Gastroesophageal sphincter (tissue), 4 donors: ENCODE data around the gene CEP19. TPM values are rescaled to one million over a fixed set of nuclear protein-coding genes. Genes with fewer than 3 reads are reported as not detected.

Experiments used
- ATAC-seq: fragments of 150-250 bp; one replicate; pipeline ENCODE4 v1.9.1; 2016; ENCODE audit warnings: mild to moderate bottlenecking, moderate library complexity
- H3K27ac ChIP-seq, 4 donors: fragments of 200-600 bp; sonication (generic) in 3 of 4; 1 replicate in 3 of 4; 2 replicates in 1 of 4; pipeline ENCODE4 v1.5.1; 2016 to 2019
- H3K27me3 ChIP-seq: fragments of 200-600 bp; sonication (generic); one replicate; pipeline ENCODE4 v1.5.1; 2019
- H3K36me3 ChIP-seq, 2 donors: fragments of 200-600 bp; sonication (generic); one replicate each; pipeline ENCODE4 v1.5.1; 2019; ENCODE audit warnings: control low read depth in 1 of 2
- H3K4me1 ChIP-seq, 3 donors: fragments of 200-600 bp; sonication (generic); 1 replicate in 2 of 3; 2 replicates in 1 of 3; pipeline ENCODE4 v1.5.1; 2016 to 2019; ENCODE audit warnings: control low read depth in 2 of 3
- H3K4me3 ChIP-seq, 2 donors: fragments of 200-600 bp; sonication (generic); one replicate each; pipeline ENCODE4 v1.5.1; 2019; ENCODE audit warnings: mild to moderate bottlenecking in 1 of 2, moderate library complexity in 1 of 2
- H3K9me3 ChIP-seq, 3 donors: fragments of 200-600 bp; sonication (generic); one replicate each; pipeline ENCODE4 v1.5.1; 2017 to 2019; ENCODE audit warnings: control low read depth in 2 of 3
- CTCF ChIP-seq, 4 experiments: fragments of 200-600 bp in 2 of 4; fragments of 450-650 bp in 2 of 4; sonication (generic) in 1 of 4; IDR thresholded peaks; one replicate each; pipeline ENCODE4 v1.5.1; 2017 to 2019; ENCODE audit warnings: antibody characterized with exemption in 4 of 4, mild to moderate bottlenecking in 2 of 4, moderate library complexity in 2 of 4
- EP300 ChIP-seq: sonication (generic); formaldehyde crosslinking; IDR thresholded peaks from one replicate; pipeline ENCODE4 v1.6.1; 2017; ENCODE audit warnings: antibody characterized with exemption, mild to moderate bottlenecking
- POLR2A ChIP-seq, 2 donors: fragments of 450-650 bp; IDR thresholded peaks; one replicate each; pipeline ENCODE4 v1.6.1; 2017; ENCODE audit warnings: antibody characterized with exemption in 2 of 2, mild to moderate bottlenecking in 2 of 2, moderate library complexity in 1 of 2
- POLR2AphosphoS5 ChIP-seq: sonication (generic); formaldehyde crosslinking; IDR thresholded peaks from one replicate; pipeline ENCODE4 v1.6.1; 2017; ENCODE audit warnings: antibody characterized with exemption
- WGBS, 2 donors: methylation state at CpG; one replicate each; pipeline ENCODE4 v1.1.5; 2018; ENCODE audit warnings: low coverage in 1 of 2; 5-methylcytosine and 5-hydroxymethylcytosine counted together
- total RNA-seq, 4 donors: library from RNA; depleted of rRNA; stranded (reverse); fragments of >200 nt; gene quantifications; one replicate each; pipeline ENCODE4 v1.1.0, GENCODE V29; 2016

The CEP19 gene
- total RNA-seq, 4 donors from 2014 or later = 1.1 to 4.9 (median 2.9) TPM

GRCh38 chr3:196707566-196707965 lies 4.5 kb downstream of the CEP19 start:
- H3K9me3 ChIP-seq = no peaks in the 10 kb centered on the region
- ATAC-seq = no peak
- H3K27ac ChIP-seq = no peak overlapping the region
- no peaks in the 10 kb centered on the region for H3K36me3 ChIP-seq
- H3K27me3 ChIP-seq = no peaks in the 10 kb centered on the region
- H3K4me1 ChIP-seq = peaks cover 0 to 12% (median 4%) of the 10 kb centered on the region in 3 donors
- TF ChIP-seq POLR2A (IDR thresholded peaks at IDR 0.05) (no peak), POLR2AphosphoS5 (no peak), EP300 (no peak)
- H3K4me3 ChIP-seq = no peak overlapping the region
- 89 to 95% methylated on average over 6 to 8 of the region's 8 CpGs for WGBS, 2 donors

GRCh38 chr3:196706731-196707130 lies 5.3 kb downstream of the CEP19 start:
- no peak for TF ChIP-seq CTCF (IDR thresholded peaks at IDR 0.05)
- no peak for TF ChIP-seq POLR2AphosphoS5
- TF ChIP-seq EP300 = no peak
- no peak for TF ChIP-seq POLR2A (IDR thresholded peaks at IDR 0.05)
- Histone ChIP-seq H3K36me3 (no peaks in the 10 kb centered on the region), H3K4me3 (no peak overlapping the region), H3K9me3 (no peaks in the 10 kb centered on the region), H3K4me1 (peaks cover 0 to 12% (median 4%) of the 10 kb centered on the region in 3 donors), H3K27me3 (no peaks in the 10 kb centered on the region), H3K27ac (no peak overlapping the region)
- no peak for ATAC-seq
- 100% methylated on average over 3 of the region's 4 CpGs; no CpG with 5 or more reads in 1 of the 2 donors for WGBS, 2 donors

- no peaks in the 10 kb centered on the region for H3K9me3 ChIP-seq
- no peaks in the 10 kb centered on the region for H3K36me3 ChIP-seq
- no peak for ATAC-seq
- H3K27ac ChIP-seq = no peak overlapping the region
- 79 to 83% methylated on average over 5 of the region's 5 CpGs for WGBS, 2 donors
- no peak for TF ChIP-seq POLR2A (IDR thresholded peaks at IDR 0.05)
- TF ChIP-seq EP300 = no peak
- no peak for TF ChIP-seq CTCF (IDR thresholded peaks at IDR 0.05)
- H3K4me1 ChIP-seq = peaks cover 0 to 8% (median 3%) of the 10 kb centered on the region in 3 donors
- no peaks in the 10 kb centered on the region for H3K27me3 ChIP-seq
- H3K4me3 ChIP-seq = no peak overlapping the region
These were observed 5.7 kb downstream of the CEP19 start for GRCh38 chr3:196706327-196706726.

- no peak for ATAC-seq
- no peak overlapping the region for H3K27ac ChIP-seq
- no peaks in the 10 kb centered on the region for H3K36me3 ChIP-seq
- TF ChIP-seq POLR2A (IDR thresholded peaks at IDR 0.05) = no peak
- TF ChIP-seq CTCF (IDR thresholded peaks at IDR 0.05) = no peak
- no peak for TF ChIP-seq EP300
- no peak for TF ChIP-seq POLR2AphosphoS5
- H3K4me1 ChIP-seq = no peaks in the 10 kb centered on the region
- H3K4me3 ChIP-seq = no peak overlapping the region
- H3K27me3 ChIP-seq = no peaks in the 10 kb centered on the region
- H3K9me3 ChIP-seq = no peaks in the 10 kb centered on the region
- WGBS, 2 donors = 82 to 83% methylated on average over 2 to 4 of the region's 4 CpGs
These were observed 11.2 kb downstream of the CEP19 start for GRCh38 chr3:196700801-196701200.

- H3K36me3 ChIP-seq = no peaks in the 10 kb centered on the region
- no peaks in the 10 kb centered on the region for H3K4me1 ChIP-seq
- no peaks in the 10 kb centered on the region for H3K9me3 ChIP-seq
- ATAC-seq = no peak
- H3K27me3 ChIP-seq = no peaks in the 10 kb centered on the region
- no peak overlapping the region for H3K27ac ChIP-seq
- 79% methylated on average over 7 of the region's 7 CpGs for WGBS, 2 donors
- TF ChIP-seq POLR2AphosphoS5 = no peak
- H3K4me3 ChIP-seq = no peak overlapping the region
These were observed 12.3 kb downstream of the CEP19 start for GRCh38 chr3:196699749-196700148.

GRCh38 chr3:196697270-196697669 lies 14.8 kb downstream of the CEP19 start:
- no peaks in the 10 kb centered on the region for H3K4me1 ChIP-seq
- no peak overlapping the region for H3K27ac ChIP-seq
- H3K4me3 ChIP-seq = no peak overlapping the region
- TF ChIP-seq EP300 = no peak
- no peak for TF ChIP-seq CTCF (IDR thresholded peaks at IDR 0.05)
- TF ChIP-seq POLR2AphosphoS5 = no peak
- TF ChIP-seq POLR2A (IDR thresholded peaks at IDR 0.05) = no peak
- 70 to 96% methylated on average over 5 of the region's 5 CpGs for WGBS, 2 donors
- H3K27me3 ChIP-seq = no peaks in the 10 kb centered on the region
- ATAC-seq = no peak
- H3K36me3 ChIP-seq = no peaks in the 10 kb centered on the region
- no peaks in the 10 kb centered on the region for H3K9me3 ChIP-seq
